SW480 (cell line): Measurements from ENCODE around the gene MC4R.

Experiments used
- DNase-seq: peaks from one replicate; pipeline ENCODE4 v3.0.0-alpha.2; 2016; ENCODE audit warnings: low spot score

MC4R gene

DNA sequence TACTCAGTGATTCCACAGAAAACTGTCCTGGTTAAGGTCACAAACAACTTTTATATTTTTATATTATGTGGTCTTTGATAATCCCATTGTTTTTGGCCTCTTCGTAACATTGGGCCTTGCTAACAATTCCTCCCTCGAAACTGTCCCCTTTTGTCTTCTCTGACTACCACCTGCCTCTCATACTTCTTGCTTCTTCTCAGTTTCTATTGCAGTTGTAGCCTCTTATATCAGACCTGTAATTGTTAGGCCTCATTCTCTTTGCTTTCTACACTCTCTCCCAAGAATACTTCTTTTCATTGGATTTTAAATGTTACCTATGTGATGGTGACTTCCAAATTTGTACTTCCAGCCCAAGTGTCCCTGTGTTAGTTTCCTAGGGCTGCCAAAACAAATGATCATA is 44.7 kb downstream of the MC4R start:
- DNase-seq = no peak

DNA sequence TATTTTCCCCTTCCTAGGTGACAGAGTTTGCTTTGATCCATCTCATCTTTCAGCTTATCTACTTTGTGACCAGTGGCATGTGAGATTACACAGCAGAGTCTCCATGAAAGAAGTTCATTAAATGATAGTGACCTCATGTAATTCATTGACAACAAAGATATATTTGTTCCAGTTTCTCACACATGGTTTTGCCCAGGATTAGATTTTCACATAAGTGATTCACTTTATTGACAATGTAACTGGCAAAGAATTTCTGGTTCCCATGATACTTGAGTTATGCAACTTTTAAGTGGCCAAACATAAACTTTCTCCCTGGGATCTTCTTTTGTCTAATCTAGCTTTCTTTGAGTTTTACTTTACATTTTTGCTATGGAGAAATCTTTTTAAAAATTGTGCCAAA is 50.0 kb downstream of the MC4R start:
- DNase-seq = no peak
